ENCODE data around the gene FGFRL1.
"Not testable (repeated sequence)": the region's sequence is repeated elsewhere in the genome, so short reads cannot be mapped to it uniquely, and the experiment has no call there.

Gene FGFRL1

DNA sequence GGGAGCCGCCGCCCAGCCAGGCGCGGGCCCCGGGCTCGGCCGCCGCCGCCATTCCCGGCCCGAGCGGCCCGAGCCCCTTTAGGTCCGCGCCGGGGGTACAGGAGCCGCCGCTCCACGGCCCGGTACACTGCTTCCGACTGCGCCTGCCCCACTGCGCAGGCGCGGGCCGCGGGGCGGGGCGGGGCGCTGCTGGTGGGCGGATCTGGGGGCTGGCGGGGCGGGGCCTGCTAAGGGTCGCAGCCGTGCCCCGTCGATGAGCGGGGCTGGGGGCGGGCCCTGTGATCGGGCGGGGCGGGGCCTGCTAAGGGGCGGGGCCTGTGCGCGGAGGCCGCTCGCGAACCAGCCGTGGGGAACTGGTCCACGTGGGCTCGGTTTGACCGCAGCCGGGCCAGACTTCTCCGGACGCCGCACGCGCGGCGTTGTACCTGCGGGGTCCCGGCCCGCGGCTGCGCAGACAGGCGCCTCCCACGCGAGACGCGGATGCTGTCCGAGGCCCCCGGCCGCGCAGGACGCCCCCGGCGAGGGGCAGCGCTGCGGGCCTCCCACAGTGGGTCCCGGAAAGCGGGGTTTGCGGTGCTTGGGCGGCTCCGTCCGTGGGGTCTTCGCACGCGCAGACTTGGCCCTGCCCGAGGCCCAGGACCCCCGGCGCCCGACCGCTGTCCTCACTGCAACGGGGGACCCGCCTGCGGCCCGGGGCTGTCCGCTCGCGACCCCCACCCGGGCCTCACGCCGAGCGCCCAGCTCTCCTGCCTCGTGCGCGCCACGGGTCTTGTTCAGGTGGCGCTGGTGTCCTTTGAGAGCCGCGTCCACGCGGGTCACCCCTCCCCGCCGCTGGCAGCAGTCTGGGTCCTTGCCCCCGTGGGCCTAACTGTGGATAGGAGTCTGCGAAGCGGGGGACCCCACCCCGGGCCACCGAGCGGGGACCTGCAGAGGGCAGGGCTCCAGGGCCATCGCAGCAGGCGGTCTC is 37.7 kb upstream of the FGFRL1 start, which contains the start of gene DGKQ:
DGKQ (minus strand) TSS at position 139 of the 967 bp plus-strand sequence; CDS start at position 52, 87 bp downstream.
- H3K4me3 ChIP-seq (ENCODE audit: low read depth, low read length) = peak within 1 kb of the TSS; percentile 58
- TF ChIP-seq POLR2A (IDR thresholded peaks at IDR 0.05; ENCODE audit: extremely low read depth, insufficient read length) (peak; percentile 51), MYC (IDR thresholded peaks at IDR 0.05; ENCODE audit: low read depth, low read length) (no peak)
- TF ChIP-seq, protein P1, sequence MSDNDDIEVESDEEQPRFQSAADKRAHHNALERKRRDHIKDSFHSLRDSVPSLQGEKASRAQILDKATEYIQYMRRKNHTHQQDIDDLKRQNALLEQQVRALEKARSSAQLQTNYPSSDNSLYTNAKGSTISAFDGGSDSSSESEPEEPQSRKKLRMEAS (IDR thresholded peaks at IDR 0.05; ENCODE audit: low read depth, low read length) = peak; percentile 10; the same call in 1 of the 2 replicates
- TF ChIP-seq, protein P2, sequence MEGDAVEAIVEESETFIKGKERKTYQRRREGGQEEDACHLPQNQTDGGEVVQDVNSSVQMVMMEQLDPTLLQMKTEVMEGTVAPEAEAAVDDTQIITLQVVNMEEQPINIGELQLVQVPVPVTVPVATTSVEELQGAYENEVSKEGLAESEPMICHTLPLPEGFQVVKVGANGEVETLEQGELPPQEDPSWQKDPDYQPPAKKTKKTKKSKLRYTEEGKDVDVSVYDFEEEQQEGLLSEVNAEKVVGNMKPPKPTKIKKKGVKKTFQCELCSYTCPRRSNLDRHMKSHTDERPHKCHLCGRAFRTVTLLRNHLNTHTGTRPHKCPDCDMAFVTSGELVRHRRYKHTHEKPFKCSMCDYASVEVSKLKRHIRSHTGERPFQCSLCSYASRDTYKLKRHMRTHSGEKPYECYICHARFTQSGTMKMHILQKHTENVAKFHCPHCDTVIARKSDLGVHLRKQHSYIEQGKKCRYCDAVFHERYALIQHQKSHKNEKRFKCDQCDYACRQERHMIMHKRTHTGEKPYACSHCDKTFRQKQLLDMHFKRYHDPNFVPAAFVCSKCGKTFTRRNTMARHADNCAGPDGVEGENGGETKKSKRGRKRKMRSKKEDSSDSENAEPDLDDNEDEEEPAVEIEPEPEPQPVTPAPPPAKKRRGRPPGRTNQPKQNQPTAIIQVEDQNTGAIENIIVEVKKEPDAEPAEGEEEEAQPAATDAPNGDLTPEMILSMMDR (IDR thresholded peaks at IDR 0.05; ENCODE audit: low read depth, low read length) = no peak
- peak; percentile 79 for DNase-seq (ENCODE audit: low read depth)

DNA sequence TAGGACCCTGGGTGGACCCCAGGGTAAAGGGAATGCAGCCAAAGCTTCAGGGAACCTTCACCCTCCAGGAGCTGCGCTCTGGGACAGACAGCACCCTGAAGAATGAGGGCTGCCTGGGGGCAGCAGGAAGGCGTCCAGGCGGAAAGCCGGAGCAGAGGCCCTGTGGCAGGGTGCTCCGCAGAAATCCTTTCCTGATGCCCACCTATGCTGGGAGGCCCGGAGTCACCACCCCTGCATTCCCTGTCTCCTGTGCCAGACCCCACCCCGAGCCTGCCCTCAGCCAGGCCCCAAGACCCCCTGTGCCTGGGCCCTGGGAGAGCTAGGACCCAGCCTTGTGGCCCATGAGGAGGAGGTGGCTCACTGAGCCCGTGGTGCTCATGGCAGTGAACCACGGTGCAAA is 36.8 kb upstream of the FGFRL1 start:
- H3K4me3 ChIP-seq (ENCODE audit: low read depth, low read length) = no peak overlapping the region
- no peak for DNase-seq (ENCODE audit: low read depth)
- TF ChIP-seq, protein P1 (IDR thresholded peaks at IDR 0.05; ENCODE audit: low read depth, low read length) = no peak
- TF ChIP-seq, protein P2 (IDR thresholded peaks at IDR 0.05; ENCODE audit: low read depth, low read length) = no peak

DNA sequence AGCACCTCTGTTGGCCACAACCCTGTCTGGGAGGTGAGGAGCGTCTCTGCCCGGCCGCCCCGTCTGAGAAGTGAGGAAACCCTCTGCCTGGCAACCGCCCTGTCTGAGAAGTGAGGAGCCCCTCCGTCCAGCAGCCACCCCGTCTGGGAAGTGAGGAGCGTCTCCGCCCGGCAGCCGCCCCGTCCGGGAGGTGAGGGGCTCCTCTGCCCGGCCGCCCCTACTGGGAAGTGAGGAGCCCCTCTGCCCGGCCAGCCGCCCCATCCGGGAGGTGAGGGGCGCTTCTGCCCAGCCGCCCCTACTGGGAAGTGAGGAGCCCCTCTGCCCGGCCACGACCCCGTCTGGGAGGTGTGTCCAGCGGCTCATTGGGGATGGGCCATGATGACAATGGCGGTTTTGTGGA is 35.4 kb upstream of the FGFRL1 start:
- not testable (repeated sequence) for DNase-seq (ENCODE audit: low read depth); H3K4me3 ChIP-seq (ENCODE audit: low read depth, low read length)

DNA sequence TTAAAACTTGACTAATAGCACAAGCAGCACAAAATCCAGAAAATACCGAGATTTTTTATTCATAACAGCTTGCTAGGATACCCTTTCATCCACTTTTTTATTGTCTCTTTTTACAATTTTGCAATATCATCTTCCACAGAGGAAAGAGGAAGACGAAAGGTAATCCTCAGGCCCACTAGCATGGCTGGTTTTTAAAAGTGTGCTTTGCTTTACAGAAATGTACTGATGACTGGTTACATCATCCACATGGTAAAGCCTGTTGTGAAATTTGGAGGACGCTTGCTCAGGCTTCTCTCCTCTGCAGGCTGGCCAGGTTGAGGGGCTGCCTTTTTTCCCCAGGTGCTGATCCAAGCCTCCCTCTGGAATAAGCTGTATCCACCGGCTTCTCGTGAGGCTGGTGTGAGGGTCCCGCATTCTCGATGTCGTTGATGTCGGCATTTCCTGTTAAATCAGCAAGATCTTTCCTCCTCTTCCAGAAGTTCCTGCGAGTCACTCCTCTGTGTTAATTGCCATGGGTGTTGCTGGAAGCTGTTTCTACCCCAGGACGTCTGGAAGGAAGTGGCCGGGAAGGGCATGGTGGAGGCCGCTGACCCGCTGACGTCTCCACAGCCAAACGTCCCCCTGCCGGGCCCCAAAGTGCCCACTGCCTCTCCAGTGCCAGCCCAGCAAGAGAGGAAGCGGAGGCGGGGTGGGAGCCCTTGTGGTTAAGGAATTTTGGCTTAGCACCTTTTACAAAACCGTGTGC is 32.3 kb upstream of the FGFRL1 start:
- DNase-seq (ENCODE audit: low read depth) = peak; percentile 94
- no peak overlapping the region for H3K4me3 ChIP-seq (ENCODE audit: low read depth, low read length)
- peak; percentile 93 for TF ChIP-seq MYC (IDR thresholded peaks at IDR 0.05; ENCODE audit: low read depth, low read length)
- TF ChIP-seq, protein P1 (IDR thresholded peaks at IDR 0.05; ENCODE audit: low read depth, low read length) = peak; percentile 91
- TF ChIP-seq POLR2A (IDR thresholded peaks at IDR 0.05; ENCODE audit: extremely low read depth, insufficient read length) = no peak
- TF ChIP-seq, protein P2 (IDR thresholded peaks at IDR 0.05; ENCODE audit: low read depth, low read length) = no peak

DNA sequence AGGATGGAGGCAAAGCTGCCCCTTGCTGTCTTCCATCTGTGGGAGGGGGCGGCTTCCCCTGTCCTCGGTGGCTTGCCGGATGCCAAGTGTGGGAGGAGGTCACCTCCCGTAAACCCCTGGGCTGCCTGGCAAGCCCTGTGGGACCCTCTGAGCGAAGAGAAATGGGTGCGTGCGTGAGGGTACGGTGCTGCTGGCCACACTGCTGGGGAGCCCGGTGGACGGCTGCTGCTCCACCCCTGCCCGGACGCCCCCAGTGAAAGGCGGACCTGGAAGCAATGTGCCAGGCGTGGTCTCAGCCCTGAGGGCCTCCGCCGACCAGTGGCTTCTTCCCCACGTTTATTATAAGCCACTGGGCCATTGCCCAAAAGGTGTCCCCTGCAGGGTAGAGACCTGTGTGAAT is 29.1 kb upstream of the FGFRL1 start:
- no peak for DNase-seq (ENCODE audit: low read depth)
- TF ChIP-seq, protein P2 (IDR thresholded peaks at IDR 0.05; ENCODE audit: low read depth, low read length) = no peak
- no peak overlapping the region for H3K4me3 ChIP-seq (ENCODE audit: low read depth, low read length)

DNA sequence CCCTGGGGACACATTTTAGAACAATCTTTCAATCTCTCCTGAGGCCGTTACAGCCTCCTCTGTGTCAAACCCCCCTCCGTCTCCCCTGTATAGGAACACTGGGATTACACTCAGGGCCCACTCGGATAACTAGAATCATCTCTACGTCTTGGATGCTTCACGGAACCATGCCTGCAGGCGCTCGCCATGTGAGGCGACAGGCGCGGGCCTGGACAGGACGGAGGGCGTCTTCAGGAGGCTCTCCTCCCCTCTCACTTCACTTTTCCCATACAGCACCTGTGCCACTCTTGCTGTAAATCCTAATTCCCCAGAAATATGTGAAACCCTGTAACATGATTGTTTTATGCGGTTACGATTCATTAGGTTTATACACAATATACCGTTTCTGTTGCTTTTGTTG is 28.6 kb upstream of the FGFRL1 start:
- no peak for TF ChIP-seq MYC (IDR thresholded peaks at IDR 0.05; ENCODE audit: low read depth, low read length)
- TF ChIP-seq, protein P2 (IDR thresholded peaks at IDR 0.05; ENCODE audit: low read depth, low read length) = no peak
- TF ChIP-seq, protein P1 (IDR thresholded peaks at IDR 0.05; ENCODE audit: low read depth, low read length) = no peak
- TF ChIP-seq POLR2A (IDR thresholded peaks at IDR 0.05; ENCODE audit: extremely low read depth, insufficient read length) = no peak
- DNase-seq (ENCODE audit: low read depth) = no peak
- H3K4me3 ChIP-seq (ENCODE audit: low read depth, low read length) = no peak overlapping the region

Measured in NB4 (cell line).